Putamen (tissue), 1 donor: ENCODE measurements around the gene ATP5F1D.

Source experiments
- DNase-seq: peaks from one replicate; pipeline ENCODE4 v3.0.0-alpha.2; 2016; ENCODE audit warnings: low spot score

The ATP5F1D gene

DNA sequence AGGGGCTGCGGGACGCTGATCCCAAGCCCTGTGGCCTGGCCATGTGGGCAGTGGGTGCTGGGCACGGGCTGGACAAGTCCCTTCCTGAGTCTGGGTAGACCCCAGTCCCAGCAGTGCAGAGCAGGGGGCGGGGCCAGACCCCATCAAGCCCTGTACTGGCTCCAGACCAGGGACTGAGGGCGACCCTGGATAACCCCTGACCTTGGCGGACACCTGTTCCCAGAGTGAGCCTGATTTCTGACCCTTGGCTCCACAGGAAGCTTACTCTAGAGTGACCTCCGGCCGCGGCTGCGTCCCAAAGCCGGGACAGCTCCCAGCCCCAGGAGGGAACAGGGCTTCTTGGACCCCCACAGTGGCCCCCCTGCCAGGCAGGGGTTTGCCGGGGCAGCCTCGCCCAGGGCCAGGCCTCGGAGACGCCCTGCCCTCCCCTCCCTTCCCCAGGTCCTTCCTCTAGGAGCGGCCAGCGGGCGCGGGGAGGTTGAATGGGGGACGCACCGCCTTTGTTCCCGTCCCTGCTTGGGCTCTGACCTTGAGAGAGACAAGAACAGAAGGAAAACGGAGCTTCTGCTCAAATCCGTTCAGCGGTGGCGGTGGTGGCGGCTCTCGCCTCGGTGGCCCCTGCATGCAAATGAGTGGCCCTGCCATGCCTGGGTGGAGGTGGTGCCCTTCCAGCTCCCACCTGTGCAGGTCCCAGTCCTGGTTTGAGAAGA lies 41.8 kb downstream of the ATP5F1D start:
- DNase-seq = no peak

- no peak for DNase-seq
These were observed 42.4 kb downstream of the ATP5F1D start for GRCh38 chr19:1283917-1284292.

DNA sequence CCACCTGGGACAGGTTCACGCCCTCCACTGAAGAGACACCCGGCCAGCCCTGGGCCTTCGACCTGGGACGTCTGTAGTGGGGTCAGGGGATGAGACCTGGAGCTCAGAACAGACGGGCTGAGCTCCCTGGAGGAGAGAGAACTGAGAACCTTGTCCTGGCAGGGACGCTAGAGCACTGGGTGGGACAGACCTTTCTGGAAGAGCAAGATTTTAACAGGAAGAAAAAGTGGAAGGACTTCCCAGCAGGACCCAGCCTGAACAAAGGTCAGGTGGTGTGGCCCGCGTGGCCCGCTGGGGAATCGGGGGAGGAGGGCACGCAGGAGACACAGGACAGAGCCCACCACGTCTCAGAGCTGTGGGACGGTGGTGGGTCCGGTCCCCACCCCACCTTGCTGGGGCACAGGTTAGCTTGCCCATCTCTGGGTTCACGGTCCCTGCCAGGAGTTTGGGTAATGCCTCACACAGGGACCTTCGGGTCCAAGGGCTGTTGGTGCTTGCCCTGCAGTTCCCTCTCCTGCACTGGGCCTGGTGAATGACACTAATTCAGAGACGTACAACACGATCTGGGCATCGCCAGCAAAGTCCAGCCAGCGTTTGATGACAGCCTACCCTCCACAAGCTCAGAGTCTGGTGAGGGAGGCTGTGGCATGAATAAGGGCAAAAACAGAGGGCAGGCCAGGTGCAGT lies 42.9 kb downstream of the ATP5F1D start:
- no peak for DNase-seq

- no peak for DNase-seq
These were observed 43.6 kb downstream of the ATP5F1D start for GRCh38 chr19:1284979-1285736.

GRCh38 chr19:1285737-1286360 lies 44.3 kb downstream of the ATP5F1D start, which contains the start of gene EFNA2:
TSS of gene EFNA2 (plus strand) at chr19:1285873. CDS start at chr19:1286169, 296 bp downstream.
- DNase-seq = no peak

- no peak for DNase-seq
These were observed 45.2 kb downstream of the ATP5F1D start for GRCh38 chr19:1286487-1287353.

- DNase-seq = no peak
These were observed 46.0 kb downstream of the ATP5F1D start for GRCh38 chr19:1287354-1288225.

DNA sequence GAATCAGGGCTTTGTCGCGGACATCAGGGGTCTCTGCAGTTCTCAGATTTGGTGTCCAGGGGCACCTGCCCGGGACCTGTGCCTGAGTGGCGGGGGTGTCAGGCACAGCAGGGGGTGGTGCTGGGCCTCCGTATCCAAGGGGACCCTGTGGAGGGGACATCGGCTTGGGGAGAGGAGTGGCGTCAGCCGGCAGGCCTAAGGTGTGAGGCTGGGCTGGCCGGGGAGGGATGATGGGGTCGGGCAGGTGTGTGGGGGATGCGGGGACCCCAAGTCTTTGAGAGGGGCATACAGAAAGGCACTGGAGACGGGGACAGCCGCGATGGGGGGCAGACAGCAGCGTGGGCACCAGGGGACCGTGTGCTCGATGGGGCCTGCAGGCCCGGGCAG lies 46.7 kb downstream of the ATP5F1D start:
- no peak for DNase-seq

DNA sequence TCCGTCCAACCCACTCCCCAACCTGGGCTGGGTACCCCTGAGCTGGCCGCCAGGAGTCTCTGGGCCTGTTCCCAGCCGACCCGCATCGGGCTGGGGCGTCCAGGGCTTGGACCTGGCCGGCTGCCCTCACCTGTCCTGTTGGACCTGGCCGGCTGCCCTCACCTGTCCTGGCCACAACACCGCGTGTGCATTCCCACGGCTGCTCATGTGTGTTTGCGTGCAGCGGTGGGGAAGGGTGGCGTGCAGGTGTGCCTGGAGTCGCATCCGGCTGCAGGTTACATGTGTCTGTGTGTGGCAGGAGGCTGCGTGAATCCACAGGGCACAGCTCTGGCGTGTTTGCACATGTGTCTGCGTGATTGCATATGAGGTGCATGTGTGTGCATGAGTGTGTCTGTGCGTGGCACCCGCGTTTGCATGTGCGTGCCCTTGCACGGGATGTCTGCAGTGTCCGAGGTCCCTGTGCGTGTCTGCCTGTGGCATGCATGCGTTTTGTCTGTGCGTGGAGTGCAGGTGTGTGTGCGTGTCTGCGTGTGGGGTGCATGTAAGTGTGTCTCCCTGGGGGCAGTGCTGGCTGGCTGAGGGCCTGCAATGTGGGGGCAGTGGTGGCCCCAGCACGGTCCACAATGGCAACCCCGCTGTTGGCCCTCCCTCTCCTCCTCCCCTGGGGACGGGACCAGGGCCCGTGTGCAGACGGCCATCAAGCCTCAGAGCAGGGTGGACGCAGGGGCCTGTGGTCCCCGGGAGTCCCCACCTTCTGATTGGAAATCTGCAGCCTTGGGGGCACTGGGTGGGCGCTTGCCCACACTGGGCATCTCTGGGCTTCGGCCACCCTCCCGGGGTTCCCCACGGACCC lies 47.5 kb downstream of the ATP5F1D start:
- no peak for DNase-seq

- DNase-seq = no peak
These were observed 48.1 kb downstream of the ATP5F1D start for GRCh38 chr19:1289686-1290025.

DNA sequence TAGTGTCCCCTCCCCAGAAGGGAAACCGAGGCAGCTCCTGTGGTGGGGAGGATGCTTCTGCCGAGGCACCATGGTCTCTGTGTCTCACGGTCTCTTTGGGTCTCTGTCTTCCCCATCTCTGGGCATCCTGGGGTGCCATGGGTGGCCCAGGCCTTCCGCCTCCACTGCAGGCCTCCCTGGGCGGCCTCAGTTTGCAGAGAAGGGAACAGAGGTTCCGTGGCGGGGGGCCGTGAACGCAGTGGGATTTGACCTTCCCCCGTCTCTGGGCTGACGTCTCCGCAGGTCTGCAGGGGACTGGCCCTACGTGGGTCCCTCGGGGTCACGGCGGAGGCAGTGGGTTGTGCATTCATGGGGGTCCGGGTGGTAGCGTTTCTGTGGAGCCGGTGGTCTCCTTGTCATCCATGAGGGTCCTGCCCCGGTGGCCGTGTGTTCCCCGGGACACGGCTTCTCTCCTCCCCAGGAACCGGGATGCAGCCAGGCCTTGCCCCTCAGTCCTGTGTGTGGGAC lies 48.7 kb downstream of the ATP5F1D start:
- DNase-seq = no peak

- no peak for DNase-seq
These were observed 49.4 kb downstream of the ATP5F1D start for GRCh38 chr19:1290703-1291651.

- no peak for DNase-seq
These were observed 50.3 kb downstream of the ATP5F1D start for GRCh38 chr19:1291761-1292418.

- no peak for DNase-seq
These were observed 51.0 kb downstream of the ATP5F1D start for GRCh38 chr19:1292419-1293151.

DNA sequence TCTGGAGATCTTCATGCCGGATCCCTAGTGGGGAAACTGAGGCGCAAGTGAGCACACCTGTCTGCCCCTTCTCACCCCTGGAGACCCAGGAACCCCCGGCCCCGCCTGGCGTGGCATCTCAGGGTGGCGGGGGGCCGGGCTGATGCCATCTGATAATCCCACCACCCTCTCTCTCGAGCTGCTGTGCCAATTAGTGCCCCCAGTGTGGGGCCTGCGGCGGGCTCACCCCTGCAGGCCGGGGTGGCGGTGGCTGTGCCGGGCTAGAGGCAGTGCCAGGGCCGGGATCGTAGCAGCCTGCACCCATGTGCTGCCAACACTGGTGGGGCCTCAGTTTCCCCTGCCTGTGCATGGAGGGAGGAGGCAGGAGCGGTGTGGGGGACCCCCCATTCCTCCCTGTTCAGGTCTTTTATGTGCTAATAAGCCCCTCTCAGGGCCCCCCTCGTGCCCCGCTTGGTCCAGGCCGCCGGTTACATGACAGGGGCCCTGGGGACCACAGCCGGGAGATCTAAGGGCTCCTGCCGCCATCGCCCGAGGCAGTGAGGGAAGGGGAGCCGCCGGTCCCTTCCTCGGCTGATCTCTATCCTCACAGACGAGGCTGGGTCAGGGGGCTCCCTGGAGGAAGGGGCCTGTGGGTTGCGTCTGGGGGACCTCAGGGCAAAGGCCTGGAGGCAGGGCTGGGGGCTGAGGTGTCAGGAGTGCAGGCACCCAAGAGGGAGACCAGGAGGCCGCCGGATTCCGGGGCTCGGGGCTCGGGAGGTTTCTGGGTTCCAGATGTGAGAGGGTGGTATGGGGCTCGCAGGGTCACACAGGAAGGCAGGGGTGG lies 52.4 kb downstream of the ATP5F1D start:
- no peak for DNase-seq
